WERI-Rb-1 (cell line): ENCODE results near the gene KCNH1.

ENCODE experiments used
- DNase-seq: peaks from one replicate; pipeline ENCODE4 v3.0.0-alpha.2; 2020
- H3K27ac ChIP-seq: fragments of 250-450 bp; sonication (Bioruptor Pico); 2 replicates; pipeline ENCODE4 v1.5.1; 2020; ENCODE audit warnings: mild to moderate bottlenecking, moderate library complexity
- H3K27me3 ChIP-seq: fragments of 250-450 bp; sonication (Bioruptor Pico); 2 replicates; pipeline ENCODE4 v1.5.1; 2021; ENCODE audit warnings: mild to moderate bottlenecking, low read depth, moderate library complexity; ENCODE audit not compliant: insufficient read depth, severe bottlenecking
- H3K36me3 ChIP-seq: fragments of 250-450 bp; sonication (Bioruptor Pico); 2 replicates; pipeline ENCODE4 v1.5.1; 2020; ENCODE audit warnings: mild to moderate bottlenecking, moderate library complexity
- H3K4me3 ChIP-seq: 2 replicates; pipeline ENCODE4 v1.5.1; 2011; ENCODE audit warnings: low read depth, mild to moderate bottlenecking, control low read depth, low read length
- H3K9me3 ChIP-seq: fragments of 250-450 bp; sonication (Bioruptor Pico); 2 replicates; pipeline ENCODE4 v1.5.1; 2021; ENCODE audit warnings: mild to moderate bottlenecking, moderate library complexity; ENCODE audit not compliant: severe bottlenecking
- TF ChIP-seq, protein P1 (sequence below): IDR thresholded peaks from 2 replicates; pipeline ENCODE4 v1.5.1; 2011; ENCODE audit warnings: low read depth, mild to moderate bottlenecking, control low read depth, inconsistent platforms, low read length

The KCNH1 gene

DNA sequence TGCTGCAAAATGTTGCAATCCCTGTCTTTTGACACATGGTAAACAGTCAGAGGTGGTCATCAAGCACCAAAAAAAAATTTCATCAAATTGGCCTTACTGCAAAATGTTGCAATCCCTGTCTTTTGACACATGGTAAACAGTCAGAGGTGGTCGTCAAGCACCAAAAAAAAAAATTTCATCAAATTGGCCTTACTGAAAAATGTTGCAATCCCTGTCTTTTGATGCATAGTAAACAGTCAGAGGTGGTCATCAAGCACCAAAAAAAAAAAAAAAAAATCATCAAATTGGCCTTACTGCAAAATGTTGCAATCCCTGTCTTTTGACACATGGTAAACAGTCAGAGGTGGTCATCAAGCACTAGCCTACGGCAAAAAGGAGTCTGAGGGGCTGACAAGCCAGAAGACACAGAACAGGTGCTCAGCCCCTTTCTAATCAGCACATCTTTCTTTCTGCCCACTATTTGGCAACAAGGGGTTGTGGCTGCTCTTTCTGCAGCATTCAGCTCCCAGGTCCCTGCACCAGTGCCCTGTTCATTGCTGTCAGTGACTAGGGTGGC is 223.8 kb downstream of the KCNH1 start:
- Histone ChIP-seq H3K36me3 (no peaks in the 10 kb centered on the region), H3K27ac (no peak overlapping the region), H3K4me3 (no peak overlapping the region), H3K27me3 (peaks cover 26% of the 10 kb centered on the region), H3K9me3 (no peaks in the 10 kb centered on the region)
- TF ChIP-seq, protein P1, sequence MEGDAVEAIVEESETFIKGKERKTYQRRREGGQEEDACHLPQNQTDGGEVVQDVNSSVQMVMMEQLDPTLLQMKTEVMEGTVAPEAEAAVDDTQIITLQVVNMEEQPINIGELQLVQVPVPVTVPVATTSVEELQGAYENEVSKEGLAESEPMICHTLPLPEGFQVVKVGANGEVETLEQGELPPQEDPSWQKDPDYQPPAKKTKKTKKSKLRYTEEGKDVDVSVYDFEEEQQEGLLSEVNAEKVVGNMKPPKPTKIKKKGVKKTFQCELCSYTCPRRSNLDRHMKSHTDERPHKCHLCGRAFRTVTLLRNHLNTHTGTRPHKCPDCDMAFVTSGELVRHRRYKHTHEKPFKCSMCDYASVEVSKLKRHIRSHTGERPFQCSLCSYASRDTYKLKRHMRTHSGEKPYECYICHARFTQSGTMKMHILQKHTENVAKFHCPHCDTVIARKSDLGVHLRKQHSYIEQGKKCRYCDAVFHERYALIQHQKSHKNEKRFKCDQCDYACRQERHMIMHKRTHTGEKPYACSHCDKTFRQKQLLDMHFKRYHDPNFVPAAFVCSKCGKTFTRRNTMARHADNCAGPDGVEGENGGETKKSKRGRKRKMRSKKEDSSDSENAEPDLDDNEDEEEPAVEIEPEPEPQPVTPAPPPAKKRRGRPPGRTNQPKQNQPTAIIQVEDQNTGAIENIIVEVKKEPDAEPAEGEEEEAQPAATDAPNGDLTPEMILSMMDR: no peak
- DNase-seq: no peak

DNA sequence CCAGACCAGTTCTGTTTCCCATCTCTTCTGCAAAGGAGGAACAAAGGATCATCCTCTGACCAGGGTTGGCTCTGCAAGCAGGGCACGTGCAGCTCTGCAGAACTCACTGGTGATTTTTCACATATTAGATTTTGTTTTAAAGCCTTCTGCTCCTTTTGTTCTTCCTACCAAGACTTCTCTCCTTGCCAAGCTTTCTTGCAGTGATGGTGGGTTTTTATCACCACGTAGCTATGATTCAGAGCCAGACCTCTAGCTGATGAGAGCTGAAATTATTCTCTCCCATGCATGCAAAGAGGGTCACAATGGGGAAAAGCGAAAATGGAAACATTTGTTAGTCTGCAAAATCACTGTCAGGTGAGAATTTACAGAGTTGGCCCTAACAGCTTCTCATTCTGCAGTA is 225.2 kb downstream of the KCNH1 start:
- no peaks in the 10 kb centered on the region for H3K36me3 ChIP-seq
- H3K27me3 ChIP-seq: peaks cover 17% of the 10 kb centered on the region
- H3K4me3 ChIP-seq: no peak overlapping the region
- no peak overlapping the region for H3K27ac ChIP-seq
- TF ChIP-seq, protein P1: no peak
- DNase-seq: no peak
- no peaks in the 10 kb centered on the region for H3K9me3 ChIP-seq

DNA sequence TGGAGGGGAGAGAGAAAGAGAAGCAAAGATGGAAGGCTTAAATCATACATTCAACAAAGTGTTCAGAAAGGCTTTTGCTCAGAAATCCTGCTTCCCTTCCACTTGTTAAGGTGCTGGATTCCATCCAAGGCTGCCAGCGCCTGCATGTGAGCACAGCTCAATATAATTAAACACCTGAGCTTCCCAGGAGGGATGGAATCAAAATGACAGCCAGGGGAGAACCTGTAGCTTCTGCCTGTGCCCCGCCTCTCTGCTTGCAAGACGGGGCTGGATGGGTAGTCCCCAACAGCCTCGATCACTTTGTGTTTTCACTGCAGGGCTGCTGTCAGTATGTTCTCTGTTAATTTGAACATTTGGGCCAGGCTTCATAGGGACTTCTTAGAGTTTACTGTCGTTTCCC is 225.7 kb downstream of the KCNH1 start:
- Histone ChIP-seq H3K36me3 (no peaks in the 10 kb centered on the region), H3K27me3 (peaks cover 20% of the 10 kb centered on the region), H3K4me3 (no peak overlapping the region), H3K9me3 (no peaks in the 10 kb centered on the region), H3K27ac (no peak overlapping the region)
- DNase-seq: no peak
- TF ChIP-seq, protein P1: no peak

DNA sequence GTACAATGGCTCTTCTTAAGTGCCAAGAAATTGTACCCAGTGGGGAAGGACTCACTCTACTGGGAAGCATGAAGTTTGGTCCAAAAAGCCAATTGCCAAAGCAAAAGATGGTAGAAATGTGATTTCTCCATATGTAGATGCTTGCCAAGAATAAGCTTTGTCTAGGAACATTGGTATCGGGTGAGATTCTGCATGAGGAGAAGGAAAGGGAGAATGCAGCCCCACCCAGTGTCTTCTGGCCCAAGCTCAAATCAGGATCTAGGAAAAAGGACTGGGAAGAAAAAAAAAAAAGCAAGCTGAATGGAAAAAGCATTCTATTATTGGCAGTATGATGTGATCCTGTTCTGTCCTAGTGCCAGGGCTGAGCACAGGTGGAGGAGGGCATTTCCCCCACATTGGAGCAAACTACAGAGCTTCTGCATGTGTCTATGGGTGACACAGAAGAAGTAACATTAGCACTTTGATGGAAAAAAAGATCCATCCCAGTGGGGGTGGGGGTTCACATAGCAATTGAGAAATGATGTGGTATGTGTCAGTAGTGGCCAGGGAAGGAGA is 226.6 kb downstream of the KCNH1 start:
- H3K9me3 ChIP-seq: no peaks in the 10 kb centered on the region
- TF ChIP-seq, protein P1: no peak
- no peak overlapping the region for H3K4me3 ChIP-seq
- DNase-seq: no peak
- H3K27me3 ChIP-seq: peaks cover 23% of the 10 kb centered on the region
- no peaks in the 10 kb centered on the region for H3K36me3 ChIP-seq
- H3K27ac ChIP-seq: no peak overlapping the region

DNA sequence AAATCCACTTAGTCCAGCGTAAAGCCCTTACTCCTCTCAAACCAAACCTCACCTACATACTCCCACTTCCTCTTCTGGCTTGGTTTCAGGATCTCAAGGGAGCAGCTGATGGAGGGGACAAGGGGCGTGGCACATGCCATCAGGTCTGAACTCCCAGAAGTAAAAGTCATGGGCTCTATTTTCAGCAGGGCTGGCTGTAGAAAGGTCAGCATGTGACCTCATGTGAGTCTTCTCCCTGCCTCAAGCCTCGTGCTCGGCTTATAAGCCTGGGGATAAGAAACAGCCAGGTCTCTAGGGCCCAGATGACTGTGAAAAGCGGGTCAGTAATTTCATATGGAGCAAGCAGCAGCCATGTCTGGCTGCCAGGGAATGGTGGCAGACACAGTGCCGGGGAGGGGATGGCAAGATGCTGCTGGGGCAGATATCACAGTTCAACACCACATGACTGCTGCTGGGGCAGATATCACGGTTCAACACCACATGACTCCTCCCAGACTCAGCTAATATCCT is 227.9 kb downstream of the KCNH1 start:
- H3K36me3 ChIP-seq: no peaks in the 10 kb centered on the region
- H3K9me3 ChIP-seq: no peaks in the 10 kb centered on the region
- DNase-seq: no peak
- H3K4me3 ChIP-seq: no peak overlapping the region
- TF ChIP-seq, protein P1: no peak
- no peak overlapping the region for H3K27ac ChIP-seq
- H3K27me3 ChIP-seq: peaks cover 27% of the 10 kb centered on the region
